WTC11 (cell line): ENCODE measurements around the gene SPNS3.

Experiments used
- AFF4 ChIP-seq: sonication (generic); formaldehyde crosslinking; IDR thresholded peaks from 2 replicates; pipeline ENCODE4 v1.8.1; 2023; ENCODE audit warnings: mild to moderate bottlenecking, missing genetic modification reagents, borderline replicate concordance
- CDX4 ChIP-seq: fragments of 250-450 bp; sonication (Bioruptor Pico); IDR thresholded peaks from 2 replicates; pipeline ENCODE4 v1.9.0; 2021; ENCODE audit warnings: moderate library complexity, mild to moderate bottlenecking, inconsistent platforms, borderline replicate concordance
- CREB1 ChIP-seq: sonication (generic); formaldehyde crosslinking; IDR thresholded peaks from 2 replicates; pipeline ENCODE4 v1.8.0; 2023; ENCODE audit warnings: mild to moderate bottlenecking, missing genetic modification reagents
- CTCF ChIP-seq: fragments of 200-600 bp; IDR thresholded peaks from 2 replicates; pipeline ENCODE4 v1.8.0; 2022; ENCODE audit warnings: antibody characterized with exemption
- EMX1 ChIP-seq: fragments of 250-450 bp; sonication (Bioruptor Pico); IDR thresholded peaks from 2 replicates; pipeline ENCODE4 v1.8.0; 2021; ENCODE audit warnings: mild to moderate bottlenecking
- FOXJ3 ChIP-seq: sonication (generic); formaldehyde crosslinking; IDR thresholded peaks from 2 replicates; pipeline ENCODE4 v1.9.0; 2021; ENCODE audit warnings: missing genetic modification reagents, mild to moderate bottlenecking, borderline replicate concordance
- HMGXB4 ChIP-seq: sonication (generic); formaldehyde crosslinking; IDR thresholded peaks from 2 replicates; pipeline ENCODE4 v1.8.1; 2023; ENCODE audit warnings: mild to moderate bottlenecking, moderate library complexity, missing genetic modification reagents
- MXD4 ChIP-seq: fragments of 250-450 bp; sonication (Bioruptor Pico); IDR thresholded peaks from 2 replicates; pipeline ENCODE4 v1.8.0; 2021; ENCODE audit warnings: mild to moderate bottlenecking, moderate library complexity, borderline replicate concordance
- USF2 ChIP-seq: sonication (generic); formaldehyde crosslinking; IDR thresholded peaks from 2 replicates; pipeline ENCODE4 v1.8.1; 2023; ENCODE audit warnings: mild to moderate bottlenecking, missing genetic modification reagents, moderate library complexity

GRCh38 chr17:4449736-4450135 is 16.0 kb downstream of the SPNS3 start:
- no peak for TF ChIP-seq CTCF
- TF ChIP-seq CREB1 (CRISPR knock-in tag): no peak
- no peak for TF ChIP-seq HMGXB4 (CRISPR knock-in tag)
- TF ChIP-seq MXD4 (CRISPR knock-in tag): no peak
- TF ChIP-seq CDX4 (CRISPR knock-in tag): no peak
- TF ChIP-seq EMX1: no peak
- no peak for TF ChIP-seq USF2
- no peak for TF ChIP-seq AFF4 (CRISPR knock-in tag)
- TF ChIP-seq FOXJ3 (CRISPR knock-in tag): no peak
